Stomach (tissue), 4 donors: ENCODE measurements around the gene GNAT2.

Source experiments
- EP300 ChIP-seq: sonication (generic); formaldehyde crosslinking; IDR thresholded peaks from one replicate; pipeline ENCODE4 v1.6.1; 2017; ENCODE audit warnings: antibody characterized with exemption
- POLR2A ChIP-seq, 4 donors: fragments of 450-650 bp; IDR thresholded peaks; one replicate each; pipeline ENCODE4 v1.6.1; 2016; ENCODE audit warnings: antibody characterized with exemption in 4 of 4, control low read depth in 2 of 4, mild to moderate bottlenecking in 1 of 4, moderate library complexity in 1 of 4
- POLR2AphosphoS5 ChIP-seq, 3 donors: sonication (generic); formaldehyde crosslinking; IDR thresholded peaks; one replicate each; pipeline ENCODE4 v1.6.1; 2016; ENCODE audit warnings: antibody characterized with exemption in 3 of 3
- TF ChIP-seq, protein P1 (sequence below), 7 experiments: fragments of 450-650 bp in 4 of 7; fragments of 200-600 bp in 3 of 7; sonication (generic) in 3 of 7; IDR thresholded peaks; one replicate each; pipeline ENCODE4 v1.5.1; 2016 to 2019; ENCODE audit warnings: antibody characterized with exemption in 7 of 7, control low read depth in 2 of 7, mild to moderate bottlenecking in 1 of 7

DNA sequence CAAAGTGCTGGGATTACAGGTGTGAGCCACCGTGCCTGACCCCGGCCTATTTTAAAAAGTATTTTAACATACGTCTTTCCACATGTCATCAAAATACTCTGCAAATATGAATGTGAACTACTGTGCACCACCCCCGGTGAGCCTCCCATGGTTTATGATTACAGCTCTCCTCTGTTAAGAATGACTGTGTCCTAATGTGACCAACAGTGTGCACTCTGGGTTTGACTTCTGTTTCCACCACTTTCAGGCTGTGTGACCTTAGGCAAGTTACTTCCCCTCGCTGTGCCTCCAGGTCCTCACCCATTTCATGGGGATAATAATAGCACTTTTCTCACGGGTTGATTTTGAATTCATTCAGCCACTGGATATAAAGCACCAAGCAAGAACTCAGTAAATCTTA, 14.9 kb upstream of the GNAT2 start:
- no peak for TF ChIP-seq POLR2AphosphoS5 (IDR thresholded peaks at IDR 0.05)
- TF ChIP-seq, protein P1, sequence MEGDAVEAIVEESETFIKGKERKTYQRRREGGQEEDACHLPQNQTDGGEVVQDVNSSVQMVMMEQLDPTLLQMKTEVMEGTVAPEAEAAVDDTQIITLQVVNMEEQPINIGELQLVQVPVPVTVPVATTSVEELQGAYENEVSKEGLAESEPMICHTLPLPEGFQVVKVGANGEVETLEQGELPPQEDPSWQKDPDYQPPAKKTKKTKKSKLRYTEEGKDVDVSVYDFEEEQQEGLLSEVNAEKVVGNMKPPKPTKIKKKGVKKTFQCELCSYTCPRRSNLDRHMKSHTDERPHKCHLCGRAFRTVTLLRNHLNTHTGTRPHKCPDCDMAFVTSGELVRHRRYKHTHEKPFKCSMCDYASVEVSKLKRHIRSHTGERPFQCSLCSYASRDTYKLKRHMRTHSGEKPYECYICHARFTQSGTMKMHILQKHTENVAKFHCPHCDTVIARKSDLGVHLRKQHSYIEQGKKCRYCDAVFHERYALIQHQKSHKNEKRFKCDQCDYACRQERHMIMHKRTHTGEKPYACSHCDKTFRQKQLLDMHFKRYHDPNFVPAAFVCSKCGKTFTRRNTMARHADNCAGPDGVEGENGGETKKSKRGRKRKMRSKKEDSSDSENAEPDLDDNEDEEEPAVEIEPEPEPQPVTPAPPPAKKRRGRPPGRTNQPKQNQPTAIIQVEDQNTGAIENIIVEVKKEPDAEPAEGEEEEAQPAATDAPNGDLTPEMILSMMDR (IDR thresholded peaks at IDR 0.05), result no peak
- no peak for TF ChIP-seq POLR2A (IDR thresholded peaks at IDR 0.05)
- no peak for TF ChIP-seq EP300
